ENCODE measurements around the gene PMF1.

- no peak for TF ChIP-seq POLR2AphosphoS5 (IDR thresholded peaks at IDR 0.05; ENCODE audit: low read depth, low read length)
- TF ChIP-seq REST (IDR thresholded peaks at IDR 0.05; ENCODE audit: insufficient read depth in 1 of 2, low read depth in 2 of 2, low read length in 2 of 2) = no peak
- no peak for TF ChIP-seq TAF1 (IDR thresholded peaks at IDR 0.05; ENCODE audit: borderline replicate concordance, insufficient read depth, low read length)
Measured at GRCh38 chr1:156204686-156205085, 8.1 kb upstream of the PMF1 start.

Measured in PFSK-1 (cell line).